Neural cell (in vitro differentiated cells): ENCODE data around the gene RHPN2. TPM values are rescaled to one million over a fixed set of nuclear protein-coding genes. Genes with fewer than 3 reads are reported as not detected.

Experiments used
- H2AFZ ChIP-seq: fragments of 200-600, 300-800 bp; sonication (generic), shearing (Covaris generic); 2 replicates; pipeline ENCODE4 v1.6.0; 2014; ENCODE audit warnings: low read depth, mild to moderate bottlenecking, antibody characterized with exemption, low read length, moderate library complexity
- H3F3A ChIP-seq: fragments of 200-600 bp; shearing (Covaris generic); 2 replicates; pipeline ENCODE4 v1.6.1; 2016; ENCODE audit warnings: mild to moderate bottlenecking, moderate library complexity, mixed read lengths, antibody characterized with exemption, low read length; ENCODE audit not compliant: insufficient read depth, poor library complexity, severe bottlenecking
- H3K27ac ChIP-seq: fragments of 200-600, 300-800 bp; sonication (generic), shearing (Covaris generic); 2 replicates; pipeline ENCODE4 v1.5.1; 2014; ENCODE audit warnings: mild to moderate bottlenecking, low read length, moderate library complexity
- H3K27me3 ChIP-seq: fragments of 300-800, 200-600 bp; sonication (generic), shearing (Covaris generic); 2 replicates; pipeline ENCODE4 v1.6.0; 2014; ENCODE audit warnings: mild to moderate bottlenecking, low read depth, low read length, moderate library complexity; ENCODE audit not compliant: insufficient read depth
- H3K36me3 ChIP-seq: fragments of 300-800, 200-600 bp; sonication (generic), shearing (Covaris generic); 2 replicates; pipeline ENCODE4 v1.5.1; 2014; ENCODE audit warnings: mild to moderate bottlenecking, antibody characterized with exemption, low read length, moderate library complexity; ENCODE audit not compliant: insufficient read depth
- H3K4me2 ChIP-seq: fragments of 300-800, 200-600 bp; sonication (generic), shearing (Covaris generic); 2 replicates; pipeline ENCODE4 v1.6.0; 2014; ENCODE audit warnings: mild to moderate bottlenecking, low read length
- H3K4me3 ChIP-seq: fragments of 300-800, 200-600 bp; sonication (generic), shearing (Covaris generic); 2 replicates; pipeline ENCODE4 v1.5.1; 2014; ENCODE audit warnings: mild to moderate bottlenecking, low read length, moderate library complexity
- H3K79me2 ChIP-seq: fragments of 200-600 bp; shearing (Covaris generic); replicated peaks from 2 replicates; pipeline ENCODE4 v1.6.0; 2014; ENCODE audit warnings: mild to moderate bottlenecking, low read length, moderate library complexity; ENCODE audit not compliant: insufficient read depth
- H3K9ac ChIP-seq: fragments of 300-800, 200-600 bp; sonication (generic), shearing (Covaris generic); 2 replicates; pipeline ENCODE4 v1.6.1; 2016; ENCODE audit warnings: mild to moderate bottlenecking, low read length, mixed read lengths
- H3K9me2 ChIP-seq: fragments of 200-600 bp; shearing (Covaris generic); 2 replicates; pipeline ENCODE4 v1.6.1; 2016; ENCODE audit warnings: mild to moderate bottlenecking, low read length, mixed read lengths; ENCODE audit not compliant: insufficient read depth
- H3K9me3 ChIP-seq: fragments of 200-600, 300-800 bp; sonication (generic), shearing (Covaris generic); 2 replicates; pipeline ENCODE4 v1.6.1; 2016; ENCODE audit warnings: mild to moderate bottlenecking, mixed run types, low read length, moderate library complexity, mixed read lengths
- H4K20me1 ChIP-seq: fragments of 200-600 bp; shearing (Covaris generic); 2 replicates; pipeline ENCODE4 v1.6.1; 2016; ENCODE audit warnings: mild to moderate bottlenecking, mixed run types; ENCODE audit not compliant: insufficient read depth
- CTCF ChIP-seq: fragments of 450-650 bp; IDR thresholded peaks from 2 replicates; pipeline ENCODE4 v1.5.1; 2014; ENCODE audit warnings: antibody characterized with exemption, mild to moderate bottlenecking, moderate library complexity; ENCODE audit not compliant: poor library complexity, severe bottlenecking
- EP300 ChIP-seq: fragments of 450-650 bp; conservative IDR thresholded peaks from 2 replicates; pipeline ENCODE4 v1.6.1; 2014; ENCODE audit warnings: antibody characterized with exemption, mild to moderate bottlenecking, moderate library complexity; ENCODE audit not compliant: poor library complexity, severe bottlenecking
- EZH2 ChIP-seq: fragments of 200-600, 300-800 bp; shearing (Covaris generic), sonication (generic); IDR thresholded peaks from 2 replicates; pipeline ENCODE4 v1.6.1; 2014; ENCODE audit warnings: antibody characterized with exemption, low read length, borderline replicate concordance, mild to moderate bottlenecking; ENCODE audit not compliant: insufficient read depth, poor library complexity, severe bottlenecking
- MXI1 ChIP-seq: fragments of 450-650 bp; conservative IDR thresholded peaks from 2 replicates; pipeline ENCODE4 v1.6.1; 2014; ENCODE audit warnings: antibody characterized with exemption, mild to moderate bottlenecking; ENCODE audit not compliant: poor library complexity, severe bottlenecking
- POLR2AphosphoS5 ChIP-seq: IDR thresholded peaks from 2 replicates; pipeline ENCODE4 v1.6.1; 2012
- RAD21 ChIP-seq: fragments of 450-650 bp; conservative IDR thresholded peaks from 2 replicates; pipeline ENCODE4 v1.6.1; 2014; ENCODE audit warnings: antibody characterized with exemption, mild to moderate bottlenecking, moderate library complexity
- REST ChIP-seq: IDR thresholded peaks from 2 replicates; pipeline ENCODE4 v1.6.1; 2012; ENCODE audit warnings: borderline replicate concordance
- SMC3 ChIP-seq: fragments of 450-650 bp; conservative IDR thresholded peaks from 2 replicates; pipeline ENCODE4 v1.6.1; 2014; ENCODE audit warnings: antibody characterized with exemption, mild to moderate bottlenecking, moderate library complexity; ENCODE audit not compliant: poor library complexity
- TAF1 ChIP-seq: IDR thresholded peaks from 2 replicates; pipeline ENCODE4 v1.6.1; 2012; ENCODE audit warnings: low read depth
- polyA plus RNA-seq: library from polyadenylated mRNA; depleted of rRNA; stranded (reverse); fragments of >200 nt; gene quantifications from 2 replicates; pipeline ENCODE4 v1.2.3, GENCODE V29; 2014

RHPN2 gene
- polyA plus RNA-seq, 1 donor from 2014 or later: 1.5 TPM

GRCh38 chr19:33075519-33075918 is 10.8 kb upstream of the RHPN2 start:
- no peak for TF ChIP-seq POLR2AphosphoS5
- TF ChIP-seq EZH2: no peak
- no peak for TF ChIP-seq EP300
- TF ChIP-seq CTCF: no peak
- no peak for TF ChIP-seq MXI1
- no peak for TF ChIP-seq SMC3
- Histone ChIP-seq H3K9me2 (no peaks in the 10 kb centered on the region), H3K4me3 (no peak overlapping the region), H3K9ac (no peak overlapping the region), H3K27ac (no peak overlapping the region), H4K20me1 (no peaks in the 10 kb centered on the region), H3K9me3 (no peaks in the 10 kb centered on the region), H3K79me2 (no peaks in the 10 kb centered on the region), H3K36me3 (no peaks in the 10 kb centered on the region), H2AFZ (no peak overlapping the region), H3K4me2 (no peak overlapping the region), H3K27me3 (no peaks in the 10 kb centered on the region), H3F3A (no peaks in the 10 kb centered on the region)

- TF ChIP-seq REST: no peak
- Histone ChIP-seq H3K4me2 (no peak overlapping the region), H3F3A (no peaks in the 10 kb centered on the region), H4K20me1 (no peaks in the 10 kb centered on the region), H3K9me3 (no peaks in the 10 kb centered on the region), H3K27ac (no peak overlapping the region), H3K79me2 (no peaks in the 10 kb centered on the region), H3K9me2 (no peaks in the 10 kb centered on the region), H3K9ac (no peak overlapping the region), H3K4me3 (no peak overlapping the region), H2AFZ (no peak overlapping the region), H3K36me3 (no peaks in the 10 kb centered on the region), H3K27me3 (no peaks in the 10 kb centered on the region)
Measured at GRCh38 chr19:33071887-33072286, 7.2 kb upstream of the RHPN2 start.

GRCh38 chr19:33067121-33067520 is 2.4 kb upstream of the RHPN2 start:
- H3K4me2 ChIP-seq: no peak overlapping the region
- H4K20me1 ChIP-seq: no peaks in the 10 kb centered on the region
- H3K79me2 ChIP-seq: no peaks in the 10 kb centered on the region
- H3K4me3 ChIP-seq: no peak overlapping the region
- no peaks in the 10 kb centered on the region for H3F3A ChIP-seq
- H3K36me3 ChIP-seq: no peaks in the 10 kb centered on the region
- H3K27me3 ChIP-seq: peaks cover 24% of the 10 kb centered on the region
- no peaks in the 10 kb centered on the region for H3K9me3 ChIP-seq
- no peak overlapping the region for H3K27ac ChIP-seq
- H3K9me2 ChIP-seq: no peaks in the 10 kb centered on the region
- no peak overlapping the region for H2AFZ ChIP-seq
- no peak overlapping the region for H3K9ac ChIP-seq
- no peak for TF ChIP-seq REST
- no peak for TF ChIP-seq CTCF
- no peak for TF ChIP-seq TAF1
- no peak for TF ChIP-seq POLR2AphosphoS5
- TF ChIP-seq EZH2: no peak
- TF ChIP-seq MXI1: no peak
- TF ChIP-seq EP300: no peak
- TF ChIP-seq SMC3: no peak
- no peak for TF ChIP-seq RAD21
